Nephron (organoid): Measurements from ENCODE around the gene PRKAB1.

Experiments used
- H3K27ac Mint-ChIP-seq, 3 experiments: 2 replicates each; pipeline ENCODE4 v1.8.0; 2020; ENCODE audit warnings: mixed read lengths in 3 of 3, mild to moderate bottlenecking in 2 of 3, moderate library complexity in 1 of 3
- H3K27me3 Mint-ChIP-seq: 2 replicates; pipeline ENCODE4 v1.8.0; 2021; ENCODE audit warnings: low read depth, mild to moderate bottlenecking, moderate library complexity, mixed read lengths
- H3K36me3 Mint-ChIP-seq: 2 replicates; pipeline ENCODE4 v1.8.0; 2020; ENCODE audit warnings: low read depth, mixed read lengths
- H3K4me1 Mint-ChIP-seq: 2 replicates; pipeline ENCODE4 v1.8.0; 2020; ENCODE audit warnings: mixed read lengths
- H3K4me3 Mint-ChIP-seq, 3 experiments: 2 replicates each; pipeline ENCODE4 v1.8.0; 2020; ENCODE audit warnings: mild to moderate bottlenecking in 3 of 3, mixed read lengths in 3 of 3, moderate library complexity in 2 of 3
- H3K9me3 Mint-ChIP-seq: 2 replicates; pipeline ENCODE4 v1.8.0; 2020; ENCODE audit warnings: mixed read lengths
- TF ChIP-seq, protein P1 (sequence below), 3 experiments: fragments of 200-600 bp; sonication (generic); IDR thresholded peaks; one replicate each; pipeline ENCODE4 v1.5.0; 2021; ENCODE audit warnings: antibody characterized with exemption in 3 of 3; ENCODE audit not compliant: unreplicated experiment in 3 of 3

Gene PRKAB1

GRCh38 chr12:119666226-119666795, 1.6 kb upstream of the PRKAB1 start:
- TF ChIP-seq, protein P1, sequence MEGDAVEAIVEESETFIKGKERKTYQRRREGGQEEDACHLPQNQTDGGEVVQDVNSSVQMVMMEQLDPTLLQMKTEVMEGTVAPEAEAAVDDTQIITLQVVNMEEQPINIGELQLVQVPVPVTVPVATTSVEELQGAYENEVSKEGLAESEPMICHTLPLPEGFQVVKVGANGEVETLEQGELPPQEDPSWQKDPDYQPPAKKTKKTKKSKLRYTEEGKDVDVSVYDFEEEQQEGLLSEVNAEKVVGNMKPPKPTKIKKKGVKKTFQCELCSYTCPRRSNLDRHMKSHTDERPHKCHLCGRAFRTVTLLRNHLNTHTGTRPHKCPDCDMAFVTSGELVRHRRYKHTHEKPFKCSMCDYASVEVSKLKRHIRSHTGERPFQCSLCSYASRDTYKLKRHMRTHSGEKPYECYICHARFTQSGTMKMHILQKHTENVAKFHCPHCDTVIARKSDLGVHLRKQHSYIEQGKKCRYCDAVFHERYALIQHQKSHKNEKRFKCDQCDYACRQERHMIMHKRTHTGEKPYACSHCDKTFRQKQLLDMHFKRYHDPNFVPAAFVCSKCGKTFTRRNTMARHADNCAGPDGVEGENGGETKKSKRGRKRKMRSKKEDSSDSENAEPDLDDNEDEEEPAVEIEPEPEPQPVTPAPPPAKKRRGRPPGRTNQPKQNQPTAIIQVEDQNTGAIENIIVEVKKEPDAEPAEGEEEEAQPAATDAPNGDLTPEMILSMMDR (IDR thresholded peaks at IDR 0.05; ENCODE audit: unreplicated experiment in 3 of 3): no peak
- H3K27ac Mint-ChIP-seq: no peak overlapping the region
- no peaks in the 10 kb centered on the region for H3K9me3 Mint-ChIP-seq
- H3K4me1 Mint-ChIP-seq: peaks cover 24% of the 10 kb centered on the region
- H3K4me3 Mint-ChIP-seq: peak overlapping the region; percentile 30 to 93 (median 36)
- H3K27me3 Mint-ChIP-seq: no peaks in the 10 kb centered on the region
- H3K36me3 Mint-ChIP-seq: peaks cover 20% of the 10 kb centered on the region

DNA sequence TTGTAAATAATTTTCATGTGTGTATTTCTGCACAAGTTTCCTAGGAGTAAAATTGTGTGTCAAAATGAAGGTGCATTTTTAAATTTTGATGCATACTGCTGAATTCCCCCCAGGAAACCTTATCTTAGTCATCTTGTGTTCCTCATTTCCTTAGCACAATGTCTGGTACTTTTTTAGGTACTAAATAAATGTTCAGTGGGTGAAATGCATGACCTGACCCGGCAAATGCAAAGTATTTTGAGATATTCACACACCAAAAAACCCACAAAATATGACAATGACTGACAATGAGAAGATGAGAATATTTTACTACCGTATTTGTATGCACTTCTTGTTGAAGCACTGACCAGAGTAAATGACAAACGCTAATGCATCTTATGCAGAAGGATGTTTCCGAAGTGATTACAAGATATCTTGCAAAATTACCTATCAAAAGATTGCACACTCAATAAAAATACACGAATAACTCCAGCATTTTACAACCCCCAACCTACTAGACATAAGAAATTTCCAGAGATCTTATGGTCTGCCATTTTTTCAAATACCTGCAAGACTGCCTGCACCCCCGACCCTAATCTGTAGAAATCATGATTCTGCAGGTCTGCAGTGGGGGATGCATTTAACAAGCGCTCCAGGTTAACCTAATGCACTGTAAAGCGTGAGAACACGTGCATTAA, 895 bp upstream of the PRKAB1 start:
- Mint-ChIP-seq H3K4me3 (peak overlapping the region; percentile 93), H3K4me1 (peaks cover 24% of the 10 kb centered on the region), H3K9me3 (no peaks in the 10 kb centered on the region), H3K27ac (peak overlapping the region; percentile 75 to 94 (median 90)), H3K36me3 (peaks cover 27% of the 10 kb centered on the region), H3K27me3 (no peaks in the 10 kb centered on the region)
- TF ChIP-seq, protein P1 (IDR thresholded peaks at IDR 0.05; ENCODE audit: unreplicated experiment in 3 of 3): no peak

GRCh38 chr12:119668324-119668841, 450 bp downstream of the PRKAB1 start:
- Mint-ChIP-seq H3K36me3 (peaks cover 40% of the 10 kb centered on the region), H3K4me3 (peak overlapping the region; percentile 93), H3K27me3 (no peaks in the 10 kb centered on the region), H3K9me3 (no peaks in the 10 kb centered on the region), H3K27ac (peak overlapping the region; percentile 75 to 94 (median 90)), H3K4me1 (peaks cover 24% of the 10 kb centered on the region)
- TF ChIP-seq, protein P1 (IDR thresholded peaks at IDR 0.05; ENCODE audit: unreplicated experiment in 3 of 3): no peak

GRCh38 chr12:119669744-119670472, 2.0 kb downstream of the PRKAB1 start:
- H3K36me3 Mint-ChIP-seq: peaks cover 51% of the 10 kb centered on the region
- TF ChIP-seq, protein P1 (IDR thresholded peaks at IDR 0.05; ENCODE audit: unreplicated experiment in 3 of 3): no peak
- peak overlapping the region; percentile 79 to 96 (median 80) for H3K27ac Mint-ChIP-seq
- peaks cover 24% of the 10 kb centered on the region for H3K4me1 Mint-ChIP-seq
- peak overlapping the region; percentile 84 to 85 (median 84) for H3K4me3 Mint-ChIP-seq
- H3K27me3 Mint-ChIP-seq: no peaks in the 10 kb centered on the region
- H3K9me3 Mint-ChIP-seq: no peaks in the 10 kb centered on the region

DNA sequence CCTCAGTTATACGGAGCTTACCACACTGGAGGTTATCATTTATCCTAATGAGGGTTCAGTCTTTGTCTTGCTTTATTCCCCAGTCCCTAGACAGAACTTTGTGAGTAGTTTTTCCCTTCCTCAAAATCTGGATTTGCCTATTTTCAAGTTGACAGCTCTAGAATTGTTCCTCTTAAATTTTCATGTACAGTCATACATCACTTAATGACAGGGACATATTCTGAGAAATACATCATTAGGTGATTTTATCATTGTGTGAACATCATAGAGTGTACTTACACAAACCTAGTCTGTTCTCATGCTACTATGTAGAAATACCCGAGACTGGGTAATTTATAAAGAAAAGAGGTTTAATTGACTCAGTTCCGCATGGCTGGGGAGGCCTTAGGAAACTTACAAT, 3.1 kb downstream of the PRKAB1 start:
- Mint-ChIP-seq H3K9me3 (no peaks in the 10 kb centered on the region), H3K4me1 (peaks cover 24% of the 10 kb centered on the region)
- TF ChIP-seq, protein P1 (IDR thresholded peaks at IDR 0.05; ENCODE audit: unreplicated experiment in 3 of 3): no peak

More for the DNA sequence above, 3.1 kb downstream of the PRKAB1 start:
- Mint-ChIP-seq H3K27me3 (no peaks in the 10 kb centered on the region), H3K36me3 (peaks cover 63% of the 10 kb centered on the region), H3K27ac (peak overlapping the region in 2 of 3 experiments; percentile 79 to 96), H3K4me3 (peak overlapping the region; percentile 58 to 75 (median 66))
